ENCODE results near the gene LBHD1.

The LBHD1 gene

DNA sequence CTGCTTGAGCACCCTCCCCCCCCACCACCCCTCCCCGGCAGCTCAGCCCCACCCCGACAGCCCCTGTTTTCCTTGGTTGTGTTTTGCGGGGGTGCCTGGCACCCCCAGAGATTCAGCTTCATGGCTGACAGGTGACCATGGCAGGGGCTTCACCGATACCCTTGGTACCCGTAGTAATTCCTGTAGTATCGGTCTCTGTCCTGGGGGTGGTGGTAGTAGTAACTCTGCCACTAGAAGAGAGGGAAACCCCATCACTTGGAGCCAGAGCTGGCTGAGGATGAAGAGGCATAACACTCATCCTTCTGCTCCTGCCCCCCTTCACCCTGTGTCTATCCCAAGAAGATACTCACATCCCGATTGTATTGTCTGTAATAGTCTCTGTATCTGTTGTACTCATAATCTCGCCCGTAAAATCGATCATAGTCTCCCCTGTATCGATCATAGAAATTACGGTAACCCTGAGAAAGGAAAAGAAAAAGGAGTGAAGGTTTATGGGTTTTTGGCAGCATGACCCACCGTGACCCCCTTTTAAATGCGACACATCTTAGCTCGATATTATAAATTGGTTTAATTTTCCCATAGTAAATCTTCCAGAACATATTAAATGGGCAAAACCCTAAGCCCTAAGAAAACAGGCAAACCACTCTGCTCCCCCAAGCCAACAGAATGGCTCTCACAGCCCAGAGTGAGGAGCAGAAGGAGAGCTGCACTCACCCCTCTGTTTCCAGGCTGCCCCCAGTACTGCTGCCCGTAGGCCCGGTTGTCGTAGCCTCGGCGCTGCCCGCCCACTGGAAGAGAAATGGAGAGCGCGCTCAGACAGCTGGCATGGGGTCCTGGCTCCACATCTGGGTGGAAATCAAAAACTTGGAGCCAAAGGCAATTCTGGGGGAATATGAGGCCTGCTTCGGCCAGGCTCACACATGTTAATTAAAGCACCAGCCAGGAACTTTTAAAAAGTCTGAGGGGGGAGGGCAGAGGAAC lies 43.4 kb upstream of the LBHD1 start:
- no peak overlapping the region for H2BK12ac ChIP-seq (ENCODE audit: low read length)
- H2BK5ac ChIP-seq (ENCODE audit: low read depth, low read length, poor library complexity) = no peak overlapping the region
- H3K18ac ChIP-seq (ENCODE audit: low read length) = no peak overlapping the region
- H2AK5ac ChIP-seq (ENCODE audit: low read length) = no peak overlapping the region
- peaks cover 1% of the 10 kb centered on the region for H3K9me3 ChIP-seq (ENCODE audit: insufficient read depth, low read depth, low read length)
- H3K36me3 ChIP-seq (ENCODE audit: control insufficient read depth in 1 of 2, insufficient read depth in 2 of 2, low read length in 2 of 2) = peaks cover 41 to 71% of the 10 kb centered on the region in 2 experiments
- H3K23ac ChIP-seq (ENCODE audit: low read length) = no peak overlapping the region
- H4K8ac ChIP-seq (ENCODE audit: low read depth, low read length) = no peak overlapping the region
- H3K14ac ChIP-seq (ENCODE audit: low read length) = no peak overlapping the region
- no peak overlapping the region for H3K4me2 ChIP-seq (ENCODE audit: low read length)
- no peaks in the 10 kb centered on the region for H3K27me3 ChIP-seq (ENCODE audit: insufficient read depth, low read length)
- H2AFZ ChIP-seq (ENCODE audit: insufficient read depth, low read length, poor library complexity) = no peak overlapping the region
- H3K27ac ChIP-seq (ENCODE audit: low read depth, low read length) = no peak overlapping the region
- no peak overlapping the region for H2BK120ac ChIP-seq (ENCODE audit: insufficient read depth, low read length, poor library complexity)
- no peaks in the 10 kb centered on the region for H3K79me2 ChIP-seq (ENCODE audit: control insufficient read depth, insufficient read depth, low read length, poor library complexity)
- no peak overlapping the region for H3K4me3 ChIP-seq (ENCODE audit: low read depth, low read length)
- H4K91ac ChIP-seq (ENCODE audit: low read depth, low read length) = no peak overlapping the region
- no CpG with 5 or more reads among the region's 24 CpGs for WGBS (ENCODE audit: extremely low coverage, insufficient coverage, insufficient read length)
- H3K9ac ChIP-seq (ENCODE audit: low read length) = no peak overlapping the region
- no peaks in the 10 kb centered on the region for H3K79me1 ChIP-seq (ENCODE audit: low read length)
- H4K12ac ChIP-seq (ENCODE audit: low read depth, low read length) = no peak overlapping the region
- H3K4me1 ChIP-seq (ENCODE audit: control insufficient read depth in 1 of 2, insufficient read depth in 2 of 2, low read length in 2 of 2) = no peaks in the 10 kb centered on the region
- no peak for DNase-seq
- no peak overlapping the region for H3K4ac ChIP-seq (ENCODE audit: low read depth, low read length)

DNA sequence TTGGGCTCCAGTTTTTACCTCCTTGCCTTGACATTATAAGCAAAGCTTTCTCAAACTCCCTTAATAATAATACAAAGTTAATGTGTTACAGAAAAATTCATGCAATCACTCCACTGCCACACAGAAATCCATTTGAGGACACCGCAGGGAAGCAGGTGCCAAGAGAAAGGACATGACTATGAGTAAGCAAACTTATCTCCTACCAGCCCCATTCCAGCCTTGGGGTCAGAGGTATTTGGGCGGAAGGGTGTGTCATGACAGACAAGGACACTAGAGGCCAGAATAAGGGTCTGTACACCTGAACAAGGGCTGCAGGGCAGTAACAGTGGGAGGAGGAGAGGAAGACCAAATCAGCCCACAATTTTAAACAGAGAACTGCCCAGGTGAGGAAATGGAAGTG lies 41.3 kb upstream of the LBHD1 start:
- no peak overlapping the region for H3K23ac ChIP-seq (ENCODE audit: low read length)
- H4K12ac ChIP-seq (ENCODE audit: low read depth, low read length) = no peak overlapping the region
- H3K79me2 ChIP-seq (ENCODE audit: control insufficient read depth, insufficient read depth, low read length, poor library complexity) = peaks cover 8% of the 10 kb centered on the region
- H4K91ac ChIP-seq (ENCODE audit: low read depth, low read length) = no peak overlapping the region
- H3K14ac ChIP-seq (ENCODE audit: low read length) = no peak overlapping the region
- peaks cover 1% of the 10 kb centered on the region for H3K9me3 ChIP-seq (ENCODE audit: insufficient read depth, low read depth, low read length)
- peaks cover 15% of the 10 kb centered on the region for H3K79me1 ChIP-seq (ENCODE audit: low read length)
- peak; percentile 78 to 86 for DNase-seq
- H3K9ac ChIP-seq (ENCODE audit: low read length) = no peak overlapping the region
- WGBS (ENCODE audit: extremely low coverage, insufficient coverage, insufficient read length) = no CpG with 5 or more reads among the region's 2 CpGs
- no peak overlapping the region for H3K27ac ChIP-seq (ENCODE audit: low read depth, low read length)
- H2BK12ac ChIP-seq (ENCODE audit: low read length) = no peak overlapping the region
- no peak overlapping the region for H2BK120ac ChIP-seq (ENCODE audit: insufficient read depth, low read length, poor library complexity)
- no peak overlapping the region for H3K4me3 ChIP-seq (ENCODE audit: low read depth, low read length)
- H2AFZ ChIP-seq (ENCODE audit: insufficient read depth, low read length, poor library complexity) = no peak overlapping the region
- no peak overlapping the region for H3K4ac ChIP-seq (ENCODE audit: low read depth, low read length)
- no peak overlapping the region for H4K8ac ChIP-seq (ENCODE audit: low read depth, low read length)
- no peak overlapping the region for H3K4me2 ChIP-seq (ENCODE audit: low read length)
- no peak overlapping the region for H2AK5ac ChIP-seq (ENCODE audit: low read length)
- peaks cover 7 to 11% of the 10 kb centered on the region in 2 experiments for H3K4me1 ChIP-seq (ENCODE audit: control insufficient read depth in 1 of 2, insufficient read depth in 2 of 2, low read length in 2 of 2)
- H3K27me3 ChIP-seq (ENCODE audit: insufficient read depth, low read length) = no peaks in the 10 kb centered on the region
- no peak overlapping the region for H3K18ac ChIP-seq (ENCODE audit: low read length)
- no peak overlapping the region for H2BK5ac ChIP-seq (ENCODE audit: low read depth, low read length, poor library complexity)
- H3K36me3 ChIP-seq (ENCODE audit: control insufficient read depth in 1 of 2, insufficient read depth in 2 of 2, low read length in 2 of 2) = peaks cover 26 to 54% of the 10 kb centered on the region in 2 experiments

- no CpG with 5 or more reads among the region's 3 CpGs for WGBS (ENCODE audit: extremely low coverage, insufficient coverage, insufficient read length)
- Histone ChIP-seq H3K14ac (ENCODE audit: low read length) (no peak overlapping the region), H3K18ac (ENCODE audit: low read length) (no peak overlapping the region), H3K4me1 (ENCODE audit: control insufficient read depth in 1 of 2, insufficient read depth in 2 of 2, low read length in 2 of 2) (peaks cover 11 to 15% of the 10 kb centered on the region in 2 experiments), H3K9me3 (ENCODE audit: insufficient read depth, low read depth, low read length) (peaks cover 1% of the 10 kb centered on the region), H3K36me3 (ENCODE audit: control insufficient read depth in 1 of 2, insufficient read depth in 2 of 2, low read length in 2 of 2) (peaks cover 24 to 50% of the 10 kb centered on the region in 2 experiments), H4K91ac (ENCODE audit: low read depth, low read length) (no peak overlapping the region), H3K4me3 (ENCODE audit: low read depth, low read length) (no peak overlapping the region), H3K4ac (ENCODE audit: low read depth, low read length) (no peak overlapping the region), H2BK12ac (ENCODE audit: low read length) (no peak overlapping the region), H2BK5ac (ENCODE audit: low read depth, low read length, poor library complexity) (no peak overlapping the region), H3K4me2 (ENCODE audit: low read length) (no peak overlapping the region), H2AFZ (ENCODE audit: insufficient read depth, low read length, poor library complexity) (no peak overlapping the region), H3K79me2 (ENCODE audit: control insufficient read depth, insufficient read depth, low read length, poor library complexity) (peaks cover 8% of the 10 kb centered on the region), H4K12ac (ENCODE audit: low read depth, low read length) (no peak overlapping the region), H3K27ac (ENCODE audit: low read depth, low read length) (no peak overlapping the region), H3K9ac (ENCODE audit: low read length) (no peak overlapping the region), H4K8ac (ENCODE audit: low read depth, low read length) (no peak overlapping the region), H2BK120ac (ENCODE audit: insufficient read depth, low read length, poor library complexity) (no peak overlapping the region), H3K27me3 (ENCODE audit: insufficient read depth, low read length) (no peaks in the 10 kb centered on the region), H2AK5ac (ENCODE audit: low read length) (no peak overlapping the region), H3K23ac (ENCODE audit: low read length) (no peak overlapping the region), H3K79me1 (ENCODE audit: low read length) (peaks cover 15% of the 10 kb centered on the region)
- no peak for DNase-seq
Observed at GRCh38 chr11:62712861-62713260, 40.8 kb upstream of the LBHD1 start.

GRCh38 chr11:62712276-62712812 lies 40.3 kb upstream of the LBHD1 start:
- DNase-seq = no peak
- no peak overlapping the region for H2BK12ac ChIP-seq (ENCODE audit: low read length)
- no peak overlapping the region for H2BK5ac ChIP-seq (ENCODE audit: low read depth, low read length, poor library complexity)
- H3K18ac ChIP-seq (ENCODE audit: low read length) = no peak overlapping the region
- no peak overlapping the region for H4K12ac ChIP-seq (ENCODE audit: low read depth, low read length)
- H3K79me2 ChIP-seq (ENCODE audit: control insufficient read depth, insufficient read depth, low read length, poor library complexity) = peaks cover 8% of the 10 kb centered on the region
- H2AFZ ChIP-seq (ENCODE audit: insufficient read depth, low read length, poor library complexity) = no peak overlapping the region
- no peak overlapping the region for H3K4me3 ChIP-seq (ENCODE audit: low read depth, low read length)
- H3K4ac ChIP-seq (ENCODE audit: low read depth, low read length) = no peak overlapping the region
- no peak overlapping the region for H4K91ac ChIP-seq (ENCODE audit: low read depth, low read length)
- peaks cover 1% of the 10 kb centered on the region for H3K9me3 ChIP-seq (ENCODE audit: insufficient read depth, low read depth, low read length)
- H3K9ac ChIP-seq (ENCODE audit: low read length) = no peak overlapping the region
- peaks cover 12 to 17% of the 10 kb centered on the region in 2 experiments for H3K4me1 ChIP-seq (ENCODE audit: control insufficient read depth in 1 of 2, insufficient read depth in 2 of 2, low read length in 2 of 2)
- no CpG with 5 or more reads among the region's 6 CpGs for WGBS (ENCODE audit: extremely low coverage, insufficient coverage, insufficient read length)
- no peak overlapping the region for H3K4me2 ChIP-seq (ENCODE audit: low read length)
- no peak overlapping the region for H3K23ac ChIP-seq (ENCODE audit: low read length)
- H3K36me3 ChIP-seq (ENCODE audit: control insufficient read depth in 1 of 2, insufficient read depth in 2 of 2, low read length in 2 of 2) = peaks cover 20 to 45% of the 10 kb centered on the region in 2 experiments
- H2BK120ac ChIP-seq (ENCODE audit: insufficient read depth, low read length, poor library complexity) = no peak overlapping the region
- H4K8ac ChIP-seq (ENCODE audit: low read depth, low read length) = no peak overlapping the region
- H3K79me1 ChIP-seq (ENCODE audit: low read length) = peaks cover 15% of the 10 kb centered on the region
- no peak overlapping the region for H2AK5ac ChIP-seq (ENCODE audit: low read length)
- no peaks in the 10 kb centered on the region for H3K27me3 ChIP-seq (ENCODE audit: insufficient read depth, low read length)
- no peak overlapping the region for H3K14ac ChIP-seq (ENCODE audit: low read length)
- H3K27ac ChIP-seq (ENCODE audit: low read depth, low read length) = no peak overlapping the region

Measured in trophoblast cell (in vitro differentiated cells and primary cell).